B cell (primary cell): ENCODE measurements around the gene PLS1.

ENCODE experiments used
- CTCF ChIP-seq: fragments of 200-600 bp; IDR thresholded peaks from one replicate; pipeline ENCODE4 v1.8.0; 2022; ENCODE audit warnings: antibody characterized with exemption, mild to moderate bottlenecking
- EZH2 ChIP-seq: IDR thresholded peaks from 2 replicates; pipeline ENCODE4 v1.6.1; 2012; ENCODE audit warnings: borderline replicate concordance, low read depth, mild to moderate bottlenecking, moderate library complexity, low read length; ENCODE audit not compliant: insufficient read depth, poor library complexity, severe bottlenecking

- TF ChIP-seq CTCF = no peak
- no peak for TF ChIP-seq EZH2
Observed at GRCh38 chr3:142663865-142664264, 67.7 kb downstream of the PLS1 start.
